HEK293T (cell line): Measurements from ENCODE around the gene SPINK14.

Source experiments
- CTCF ChIA-PET: fragments of 350-600 bp; formaldehyde crosslinking; extraction: SDS; loops from one replicate; lab custom pipeline; 2021; ENCODE audit warnings: antibody characterized with exemption, inconsistent platforms; lab: Yijun Ruan, JAX
- POLR2A ChIA-PET: fragments of 350-600 bp; formaldehyde crosslinking; extraction: SDS; loops from one replicate; lab custom pipeline; 2020; ENCODE audit warnings: antibody characterized with exemption, inconsistent platforms; lab: Yijun Ruan, JAX
- DNase-seq: peaks from one replicate; pipeline ENCODE4 v3.0.0; 2012; ENCODE audit warnings: mixed read lengths; ENCODE audit errors: extremely low spot score
- ARNT ChIP-seq: fragments of 450-650 bp; IDR thresholded peaks from 2 replicates; pipeline ENCODE4 v1.6.1; 2017; ENCODE audit warnings: mild to moderate bottlenecking
- BHLHE40 ChIP-seq: fragments of 450-650 bp; IDR thresholded peaks from 2 replicates; pipeline ENCODE4 v1.6.1; 2016; ENCODE audit warnings: mild to moderate bottlenecking, moderate library complexity, borderline replicate concordance
- CTBP1 ChIP-seq: fragments of 450-650 bp; IDR thresholded peaks from 2 replicates; pipeline ENCODE4 v1.6.1; 2016; ENCODE audit warnings: borderline replicate concordance
- ELF4 ChIP-seq: fragments of 450-650 bp; IDR thresholded peaks from 2 replicates; pipeline ENCODE4 v1.6.1; 2017; ENCODE audit warnings: antibody characterized with exemption
- FOXA1 ChIP-seq: fragments of 450-650 bp; IDR thresholded peaks from 2 replicates; pipeline ENCODE4 v1.6.1; 2016; ENCODE audit warnings: mild to moderate bottlenecking
- FOXK2 ChIP-seq: fragments of 450-650 bp; IDR thresholded peaks from 2 replicates; pipeline ENCODE4 v1.6.1; 2016; ENCODE audit warnings: mild to moderate bottlenecking
- FOXM1 ChIP-seq: fragments of 450-650 bp; IDR thresholded peaks from 2 replicates; pipeline ENCODE4 v1.6.1; 2017; ENCODE audit warnings: mild to moderate bottlenecking, borderline replicate concordance
- HDGF ChIP-seq: fragments of 450-650 bp; IDR thresholded peaks from 2 replicates; pipeline ENCODE4 v1.6.1; 2017; ENCODE audit warnings: antibody characterized with exemption, borderline replicate concordance
- L3MBTL2 ChIP-seq: fragments of 450-650 bp; conservative IDR thresholded peaks from 2 replicates; pipeline ENCODE4 v1.6.1; 2016; ENCODE audit warnings: mild to moderate bottlenecking
- LEF1 ChIP-seq: fragments of 450-650 bp; IDR thresholded peaks from 2 replicates; pipeline ENCODE4 v1.6.1; 2017; ENCODE audit warnings: mild to moderate bottlenecking, borderline replicate concordance
- NFRKB ChIP-seq: fragments of 450-650 bp; IDR thresholded peaks from 2 replicates; pipeline ENCODE4 v1.6.1; 2016; ENCODE audit warnings: mild to moderate bottlenecking, moderate library complexity
- PKNOX1 ChIP-seq: fragments of 450-650 bp; IDR thresholded peaks from 2 replicates; pipeline ENCODE4 v1.6.1; 2016
- SP1 ChIP-seq: fragments of 450-650 bp; IDR thresholded peaks from 2 replicates; pipeline ENCODE4 v1.6.1; 2017
- SUZ12 ChIP-seq: fragments of 450-650 bp; IDR thresholded peaks from 2 replicates; pipeline ENCODE4 v1.6.1; 2016; ENCODE audit warnings: mild to moderate bottlenecking
- TARDBP ChIP-seq: fragments of 450-650 bp; IDR thresholded peaks from 2 replicates; pipeline ENCODE4 v1.6.1; 2016
- ZNF384 ChIP-seq: fragments of 450-650 bp; IDR thresholded peaks from 2 replicates; pipeline ENCODE4 v1.6.1; 2016

Gene SPINK14

GRCh38 chr5:148177207-148177606 is 8.9 kb downstream of the SPINK14 start:
- ChIA-PET CTCF (no interaction called here), POLR2A (no interaction called here)
- no peak for DNase-seq
- TF ChIP-seq PKNOX1 (no peak), BHLHE40 (no peak), L3MBTL2 (no peak), SP1 (no peak), LEF1 (no peak), ARNT (no peak), CTBP1 (no peak), ELF4 (no peak), NFRKB (no peak), ZNF384 (no peak), TARDBP (no peak), FOXK2 (no peak), HDGF (no peak)

GRCh38 chr5:148179234-148179824 is 11.0 kb downstream of the SPINK14 start:
- POLR2A ChIA-PET: no interaction called here
- CTCF ChIA-PET: interaction anchor here (0.7 to 2.0 kb wide), 7 partner anchors 104 to 935 kb away, joined by 3 to 6 read pairs (median 3); no protein-coding TSS in a partner anchor
- DNase-seq: peak; percentile 11
- TF ChIP-seq SP1: no peak
- TF ChIP-seq LEF1: no peak
- no peak for TF ChIP-seq ARNT
- no peak for TF ChIP-seq ELF4
- TF ChIP-seq HDGF: no peak
- TF ChIP-seq PKNOX1: no peak

- TF ChIP-seq NFRKB (no peak), SUZ12 (no peak), L3MBTL2 (no peak), BHLHE40 (no peak), SP1 (no peak), PKNOX1 (no peak), FOXM1 (no peak), ARNT (no peak), ELF4 (no peak), FOXA1 (no peak), TARDBP (no peak), CTBP1 (no peak), LEF1 (no peak), HDGF (no peak), FOXK2 (no peak), ZNF384 (no peak)
- ChIA-PET POLR2A (no interaction called here), CTCF (interaction anchor here (0.5 kb wide), 1 partner anchor 773 kb away, joined by 3 read pairs; no protein-coding TSS in a partner anchor)
- DNase-seq: no peak
These were observed 18.1 kb downstream of the SPINK14 start for GRCh38 chr5:148186248-148187003.

- TF ChIP-seq BHLHE40: no peak
- TF ChIP-seq ARNT: no peak
- no peak for TF ChIP-seq CTBP1
- no peak for TF ChIP-seq NFRKB
- TF ChIP-seq L3MBTL2: no peak
- no peak for TF ChIP-seq HDGF
- TF ChIP-seq TARDBP: no peak
- no peak for TF ChIP-seq FOXA1
- no peak for TF ChIP-seq FOXM1
- ChIA-PET POLR2A (no interaction called here), CTCF (no interaction called here)
- DNase-seq: no peak
These were observed 22.7 kb downstream of the SPINK14 start for GRCh38 chr5:148191010-148191409.

GRCh38 chr5:148193202-148193601 is 24.9 kb downstream of the SPINK14 start:
- no peak for TF ChIP-seq NFRKB
- TF ChIP-seq PKNOX1: no peak
- TF ChIP-seq L3MBTL2: no peak
- TF ChIP-seq FOXA1: no peak
- TF ChIP-seq BHLHE40: no peak
- TF ChIP-seq LEF1: no peak
- no peak for TF ChIP-seq CTBP1
- no peak for TF ChIP-seq SP1
- no peak for TF ChIP-seq FOXM1
- no peak for TF ChIP-seq HDGF
- TF ChIP-seq FOXK2: no peak
- TF ChIP-seq ZNF384: no peak
- TF ChIP-seq ARNT: no peak
- ChIA-PET POLR2A (no interaction called here), CTCF (no interaction called here)
- DNase-seq: no peak
